ENCODE measurements around the gene NEO1. TPM values are rescaled to one million over a fixed set of nuclear protein-coding genes. Genes with fewer than 3 reads are reported as not detected.

Gene NEO1
- total RNA-seq, 1 experiment from 2014 or later: 41.8 TPM

DNA sequence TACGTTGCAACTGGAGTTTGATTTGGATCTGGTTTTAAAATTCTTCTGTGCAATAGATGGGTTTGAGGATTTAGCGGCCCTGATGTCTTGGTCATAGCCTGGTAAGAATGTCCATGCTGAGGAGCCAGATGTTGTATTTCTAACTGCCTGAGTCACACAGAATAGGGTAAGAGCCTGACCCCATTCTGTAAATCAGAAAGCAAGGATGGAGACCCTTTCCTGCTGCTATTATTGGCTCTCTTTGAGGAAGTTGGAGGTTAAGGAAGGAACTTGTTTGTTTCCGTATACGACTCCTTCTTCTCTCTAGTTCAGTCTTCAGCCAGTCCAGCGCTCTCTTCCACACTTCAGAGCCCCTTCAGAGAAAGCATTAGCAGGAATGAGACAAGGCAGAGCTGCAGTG is 251.4 kb downstream of the NEO1 start:
- Histone ChIP-seq H3K9ac (ENCODE audit: extremely low read depth, insufficient read length, low read length) (no peak overlapping the region), H3K9me3 (ENCODE audit: control insufficient read depth, low read depth, low read length) (no peaks in the 10 kb centered on the region), H3K23me2 (ENCODE audit: insufficient read length, low read depth, low read length, poor library complexity, severe bottlenecking) (no peaks in the 10 kb centered on the region), H2BK12ac (ENCODE audit: insufficient read length, low read depth, low read length) (no peak overlapping the region), H3K4me1 (ENCODE audit: insufficient read depth, low read length) (no peaks in the 10 kb centered on the region), H3K27ac (ENCODE audit: insufficient read length, low read depth, low read length) (no peak overlapping the region), H3K4me2 (ENCODE audit: insufficient read depth, insufficient read length, low read length) (no peak overlapping the region), H3T11ph (ENCODE audit: low read length) (no peak overlapping the region), H3K56ac (ENCODE audit: insufficient read length, low read depth, low read length) (no peak overlapping the region), H3K4ac (ENCODE audit: low read depth, low read length) (no peak overlapping the region), H2BK20ac (ENCODE audit: low read depth, low read length, poor library complexity, severe bottlenecking) (no peak overlapping the region), H2BK15ac (ENCODE audit: low read depth, low read length) (no peak overlapping the region), H2BK5ac (ENCODE audit: insufficient read length, low read length) (no peak overlapping the region), H2AFZ (ENCODE audit: low read length) (no peak overlapping the region), H4K8ac (replicated peaks; ENCODE audit: insufficient read length, low read depth, low read length) (no peak overlapping the region), H3K18ac (ENCODE audit: insufficient read length, low read depth, low read length) (no peak overlapping the region), H3K79me1 (ENCODE audit: insufficient read depth, low read depth, low read length, poor library complexity, severe bottlenecking) (no peaks in the 10 kb centered on the region), H3K27me3 (ENCODE audit: insufficient read depth, low read length) (no peaks in the 10 kb centered on the region), H2BK120ac (ENCODE audit: low read depth, low read length, poor library complexity, severe bottlenecking) (no peak overlapping the region), H4K20me1 (ENCODE audit: control insufficient read depth, insufficient read depth, insufficient read length) (no peaks in the 10 kb centered on the region), H3K14ac (ENCODE audit: insufficient read depth, low read length) (no peak overlapping the region), H2AK5ac (ENCODE audit: insufficient read length, low read length) (no peak overlapping the region), H4K91ac (ENCODE audit: insufficient read length, low read depth, low read length) (no peak overlapping the region), H3K79me2 (ENCODE audit: insufficient read depth, low read length) (no peaks in the 10 kb centered on the region), H4K5ac (ENCODE audit: insufficient read length, low read depth, low read length) (no peak overlapping the region), H3K23ac (ENCODE audit: insufficient read length, low read depth, low read length) (no peak overlapping the region)
- no CpG with 5 or more reads among the region's 5 CpGs for WGBS (ENCODE audit: extremely low coverage, insufficient read length, low lambda C conversion rate)
- Mint-ChIP-seq H3K4me1 (peaks cover 4% of the 10 kb centered on the region in 2 experiments; a peak in 3 of 4 replicates), H3K27me3 (ENCODE audit: low read depth) (no peaks in the 10 kb centered on the region), H3K36me3 (ENCODE audit: insufficient read depth in 1 of 3, low read depth in 3 of 3) (peaks cover 14 to 37% (median 35%) of the 10 kb centered on the region in 3 experiments; a peak in 6 of 7 replicates), H3K4me3 (no peak overlapping the region), H3K9me3 (no peaks in the 10 kb centered on the region), H3K27ac (no peak overlapping the region)
- no peak for DNase-seq
- TF ChIP-seq, protein P1, sequence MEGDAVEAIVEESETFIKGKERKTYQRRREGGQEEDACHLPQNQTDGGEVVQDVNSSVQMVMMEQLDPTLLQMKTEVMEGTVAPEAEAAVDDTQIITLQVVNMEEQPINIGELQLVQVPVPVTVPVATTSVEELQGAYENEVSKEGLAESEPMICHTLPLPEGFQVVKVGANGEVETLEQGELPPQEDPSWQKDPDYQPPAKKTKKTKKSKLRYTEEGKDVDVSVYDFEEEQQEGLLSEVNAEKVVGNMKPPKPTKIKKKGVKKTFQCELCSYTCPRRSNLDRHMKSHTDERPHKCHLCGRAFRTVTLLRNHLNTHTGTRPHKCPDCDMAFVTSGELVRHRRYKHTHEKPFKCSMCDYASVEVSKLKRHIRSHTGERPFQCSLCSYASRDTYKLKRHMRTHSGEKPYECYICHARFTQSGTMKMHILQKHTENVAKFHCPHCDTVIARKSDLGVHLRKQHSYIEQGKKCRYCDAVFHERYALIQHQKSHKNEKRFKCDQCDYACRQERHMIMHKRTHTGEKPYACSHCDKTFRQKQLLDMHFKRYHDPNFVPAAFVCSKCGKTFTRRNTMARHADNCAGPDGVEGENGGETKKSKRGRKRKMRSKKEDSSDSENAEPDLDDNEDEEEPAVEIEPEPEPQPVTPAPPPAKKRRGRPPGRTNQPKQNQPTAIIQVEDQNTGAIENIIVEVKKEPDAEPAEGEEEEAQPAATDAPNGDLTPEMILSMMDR (conservative IDR thresholded peaks at IDR 0.05): no peak

Measured in H9 (cell line).